Heart left ventricle (tissue), 16 donors: ENCODE data around the gene TREM1. TPM values are rescaled to one million over a fixed set of nuclear protein-coding genes. Genes with fewer than 3 reads are reported as not detected.

ENCODE experiments used
- ATAC-seq, 4 donors: fragments of 200-7000 bp; cut with Tn5 transposase; one replicate each; pipeline ENCODE4 v1.9.1; 2020 to 2022; ENCODE audit warnings: moderate library complexity in 4 of 4, mild to moderate bottlenecking in 3 of 4, moderate number of reproducible peaks in 1 of 4
- DNase-seq, 5 donors: peaks; one replicate each; pipeline ENCODE4 v3.0.0-alpha.2; 2020
- H3K27ac ChIP-seq, 12 donors: fragments of 200-600 bp; sonication (generic) in 4 of 12; one replicate each; pipeline versions ENCODE4 v1.5.0 to v1.8.0; 2016 to 2022; ENCODE audit warnings: mild to moderate bottlenecking in 2 of 12
- H3K27me3 ChIP-seq, 9 donors: fragments of 200-600 bp; sonication (generic) in 2 of 9; one replicate each; pipeline versions ENCODE4 v1.5.1 to v1.8.0; 2016 to 2022; ENCODE audit warnings: mild to moderate bottlenecking in 3 of 9
- H3K36me3 ChIP-seq, 9 donors: fragments of 200-600 bp; sonication (generic) in 2 of 9; one replicate each; pipeline versions ENCODE4 v1.5.0 to v1.8.0; 2018 to 2022; ENCODE audit warnings: mild to moderate bottlenecking in 2 of 9
- H3K4me1 ChIP-seq, 12 donors: fragments of 200-600 bp; sonication (generic) in 4 of 12; one replicate each; pipeline versions ENCODE4 v1.5.0 to v1.8.0; 2016 to 2022; ENCODE audit warnings: mild to moderate bottlenecking in 3 of 12
- H3K4me3 ChIP-seq, 12 donors: fragments of 200-600 bp; sonication (generic) in 4 of 12; one replicate each; pipeline versions ENCODE4 v1.5.0 to v1.8.0; 2017 to 2022; ENCODE audit warnings: mild to moderate bottlenecking in 9 of 12, moderate library complexity in 4 of 12
- H3K9me3 ChIP-seq, 12 donors: fragments of 200-600 bp; sonication (generic) in 4 of 12; one replicate each; pipeline versions ENCODE4 v1.5.0 to v1.8.0; 2016 to 2022; ENCODE audit warnings: mild to moderate bottlenecking in 1 of 12
- CTCF ChIP-seq, 12 donors: fragments of 200-600 bp; sonication (generic) in 4 of 12; IDR thresholded peaks; one replicate each; pipeline versions ENCODE4 v1.5.0 to v1.8.0; 2018 to 2022; ENCODE audit warnings: antibody characterized with exemption in 12 of 12, mild to moderate bottlenecking in 5 of 12
- POLR2A ChIP-seq, 2 donors: fragments of 450-650 bp; IDR thresholded peaks; one replicate each; pipeline ENCODE4 v1.6.1; 2017; ENCODE audit warnings: antibody characterized with exemption in 2 of 2, mild to moderate bottlenecking in 2 of 2, moderate library complexity in 2 of 2
- WGBS, 4 donors: extraction: QIAGEN DNeasy Blood & Tissue Kit in 2 of 4; methylation state at CpG; one replicate each; pipeline versions ENCODE4 v1.1.5 to v1.1.7; 2013 to 2018; 5-methylcytosine and 5-hydroxymethylcytosine counted together
- intact Hi-C, 10 donors: fragments of 100-400 bp; cut with DNase I; formaldehyde crosslinking; loops; one replicate each; pipeline versions ENCODE4 v1.11.1 to v1.14.2; 2022
- polyA plus RNA-seq, 2 donors: library from polyadenylated mRNA; stranded (reverse); fragments of 200-250 nt; gene quantifications; one replicate each; pipeline ENCODE4 v1.2.3, GENCODE V29; 2013
- total RNA-seq, 9 donors: library from RNA; depleted of rRNA in 2 of 9; stranded (reverse); fragments of >200 nt in 2 of 9; fragmentation: NEBNext Ultra II Directional in 3 of 9; extraction: Animal tissue kit (Norgen Biotek cat#: 25700) in 3 of 9; gene quantifications; one replicate each; pipeline versions ENCODE4 v1.1.0 to v1.2.4, GENCODE V29; 2016 to 2023
- donor health status: ischemic (EF 13 %, LVEDD 7.1; RV severe dilation, severe dysfunction).
- donor health status: healthy with polysubstance abuse.
- donor health status: DM: no; HTN: yes; CAD: no.
- donor health status: DM: no; HTN: no; CAD: no.
- donor health status: ischemic (EF 25% LVEDD 6.9; RV normal size, moderate dysfunction).
- donor health status: ischemic (EF 25% LVEDD 5.7; RV mildly dilated, moderate dysfunction).
- donor health status: healthy.
- donor health status: DM: yes; HTN: yes; CAD: no.
- donor health status: ischemic (EF 35%, LVEDD 5.7; RV mildly dilated, moderate dysfunction).
- donor health status: nonischemic (EF 11% LVEDD 7.7; RV severe dilation, severe dysfunction).
- donor health status: DM: yes; HTN: yes; CAD: no.
- donor health status: PGD.
- donor health status: ischemic (EF 29% LVEDD 5.4; RV normal size, mild dysfunction).
- donor health status: nonischemic (EF 23%, LVEDD 6.1; RV moderate dilation, normal function).

TREM1 gene
- total and polyA plus RNA-seq, 11 donors, result 0.19 to 18.4 (median 0.75) TPM

- intact Hi-C loops, result no loop called here
- ATAC-seq (no peak), DNase-seq (no peak)
- Histone ChIP-seq H3K4me3 (no peak overlapping the region), H3K4me1 (no peaks in the 10 kb centered on the region), H3K36me3 (no peaks in the 10 kb centered on the region), H3K27ac (no peak overlapping the region), H3K9me3 (no peaks in the 10 kb centered on the region), H3K27me3 (peaks cover 0 to 29% (median 0%) of the 10 kb centered on the region in 9 donors)
- TF ChIP-seq POLR2A (IDR thresholded peaks at IDR 0.05) (no peak), CTCF (IDR thresholded peaks at IDR 0.05) (no peak)
- WGBS, 4 donors, result 22 to 37% (median 26%) methylated on average over 3 of the region's 3 CpGs
Measured at GRCh38 chr6:41226752-41227151, 59.7 kb downstream of the TREM1 start.

- Histone ChIP-seq H3K4me1 (no peaks in the 10 kb centered on the region), H3K9me3 (peaks cover 0 to 13% (median 1%) of the 10 kb centered on the region in 12 donors), H3K36me3 (no peaks in the 10 kb centered on the region), H3K4me3 (no peak overlapping the region), H3K27me3 (peaks cover 0 to 25% (median 0%) of the 10 kb centered on the region in 9 donors), H3K27ac (no peak overlapping the region)
- TF ChIP-seq CTCF (IDR thresholded peaks at IDR 0.05) (no peak), POLR2A (IDR thresholded peaks at IDR 0.05) (no peak)
- DNase-seq (no peak), ATAC-seq (no peak)
- 83 to 86% (median 85%) methylated on average over 1 of the region's 1 CpG for WGBS, 4 donors
- intact Hi-C loops, result no loop called here
Measured at GRCh38 chr6:41224800-41225199, 61.7 kb downstream of the TREM1 start.

Other genes starting within 250 kb of the TREM1 start
- gene UNC5CL, start 247.5 kb downstream of the TREM1 start, total RNA-seq, result 1 to 10 TPM in 1 of 9 donors, under 1 TPM in 8; 0.21 to 1.1 (median 0.50) TPM
- gene UNC5CL, start 247.5 kb downstream of the TREM1 start, polyA plus RNA-seq, result under 1 TPM; 0.50 to 0.65 TPM
- gene TSPO2, start 244.2 kb downstream of the TREM1 start, total RNA-seq, result not detected
- gene TSPO2, start 244.2 kb downstream of the TREM1 start, polyA plus RNA-seq, result not detected
- gene APOBEC2, start 233.5 kb downstream of the TREM1 start, total RNA-seq, result 100 to 1,000 TPM; 139 to 524 (median 237) TPM
- gene APOBEC2, start 233.5 kb downstream of the TREM1 start, polyA plus RNA-seq, result 100 to 1,000 TPM in 1 of 2 donors, 10 to 100 TPM in 1; 72.3 to 237 TPM
- 10 to 100 TPM; 12.8 to 21.8 (median 17.7) TPM for gene OARD1, start 214.3 kb downstream of the TREM1 start, total RNA-seq
- 10 to 100 TPM; 26.6 to 28.1 TPM for gene OARD1, start 214.3 kb downstream of the TREM1 start, polyA plus RNA-seq
- 10 to 100 TPM in 4 of 9 donors, 1 to 10 TPM in 5; 6.5 to 12.5 (median 9.7) TPM for gene NFYA, start 213.7 kb downstream of the TREM1 start, total RNA-seq
- 1 to 10 TPM; 4.3 to 7.3 TPM for gene NFYA, start 213.7 kb downstream of the TREM1 start, polyA plus RNA-seq
- gene TREML1, start 132.3 kb downstream of the TREM1 start, total RNA-seq, result under 1 TPM in 1 of 9 donors, not detected in 8; 0.29 TPM
- under 1 TPM in 1 of 2 donors, not detected in 1; 0.07 TPM for gene TREML1, start 132.3 kb downstream of the TREM1 start, polyA plus RNA-seq
- gene TREM2, start 123.6 kb downstream of the TREM1 start, total RNA-seq, result 10 to 100 TPM in 1 of 9 donors, 1 to 10 TPM in 4, under 1 TPM in 2, not detected in 2; 0.40 to 27.1 (median 1.4) TPM
- gene TREM2, start 123.6 kb downstream of the TREM1 start, polyA plus RNA-seq, result 1 to 10 TPM in 1 of 2 donors, under 1 TPM in 1; 0.23 to 1.2 TPM
- gene TREML2, start 85.5 kb downstream of the TREM1 start, total RNA-seq, result under 1 TPM in 4 of 9 donors, not detected in 5; 0.07 to 0.32 (median 0.09) TPM
- gene TREML2, start 85.5 kb downstream of the TREM1 start, polyA plus RNA-seq, result under 1 TPM in 1 of 2 donors, not detected in 1; 0.07 TPM
- gene TREML4, start 58.3 kb downstream of the TREM1 start, total RNA-seq, result not detected
- under 1 TPM in 1 of 2 donors, not detected in 1; 0.07 TPM for gene TREML4, start 58.3 kb downstream of the TREM1 start, polyA plus RNA-seq
- gene NCR2, start 48.9 kb upstream of the TREM1 start, total RNA-seq, result not detected
- gene NCR2, start 48.9 kb upstream of the TREM1 start, polyA plus RNA-seq, result not detected